ENCODE measurements around the gene LAMC1.
"Not testable (repeated sequence)": the region's sequence is repeated elsewhere in the genome, so short reads cannot be mapped to it uniquely, and the experiment has no call there.

Gene LAMC1

DNA sequence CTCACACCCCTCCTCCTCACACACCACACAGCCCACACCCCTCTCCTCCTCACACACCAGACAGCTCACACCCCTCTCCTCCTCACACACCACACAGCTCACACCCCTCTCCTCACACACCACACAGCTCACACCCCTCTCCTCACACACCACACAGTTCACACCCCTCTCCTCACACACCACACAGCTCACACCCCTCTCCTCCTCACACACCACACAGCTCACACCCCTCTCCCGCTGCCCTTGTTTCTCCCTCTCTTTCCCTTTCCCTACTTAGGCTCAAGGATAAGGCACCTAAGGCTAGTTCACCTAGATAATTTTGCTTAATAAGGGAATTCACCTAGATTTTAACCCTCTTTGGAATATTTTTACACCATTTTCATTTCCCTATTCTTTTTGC lies 126.8 kb downstream of the LAMC1 start:
- not testable (repeated sequence) for DNase-seq (ENCODE audit: low read depth)

DNA sequence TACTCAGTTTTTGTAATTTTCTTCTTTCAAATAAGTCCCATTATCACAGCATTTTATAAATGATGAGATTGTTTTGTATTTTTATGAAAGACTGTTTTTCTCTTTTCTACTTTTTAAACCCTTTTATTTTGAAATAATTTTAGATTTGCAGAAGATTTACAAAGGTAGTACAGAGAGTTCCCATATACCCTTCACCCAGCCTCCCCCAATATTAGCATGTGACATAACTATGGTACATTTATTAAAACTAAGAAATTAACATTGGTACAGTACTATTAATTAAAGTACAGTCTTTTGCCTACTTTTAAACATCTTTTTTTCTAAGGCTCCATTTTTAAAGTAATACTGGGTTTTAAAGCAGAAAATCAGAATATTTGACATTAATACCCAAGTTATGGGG lies 127.2 kb downstream of the LAMC1 start:
- no peak for DNase-seq (ENCODE audit: low read depth)

DNA sequence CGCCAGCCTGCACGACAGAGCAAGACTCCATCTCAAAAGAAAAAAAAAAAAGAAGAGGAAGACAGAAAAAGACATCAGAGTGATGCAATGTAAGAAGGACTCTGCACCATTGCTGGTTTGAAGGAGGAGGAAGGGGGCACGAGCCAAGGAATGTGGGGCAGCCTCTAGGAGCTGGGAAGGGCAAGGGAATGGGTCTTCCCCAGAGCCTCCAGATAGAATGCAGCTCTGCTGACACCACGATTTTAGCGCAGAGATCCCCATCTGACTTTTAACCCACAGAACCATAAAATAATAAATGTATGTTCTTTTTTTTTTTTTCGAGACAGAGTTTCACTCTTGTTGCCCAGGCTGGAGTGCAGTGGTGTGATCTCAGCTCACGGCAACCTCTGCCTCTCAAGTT lies 129.0 kb downstream of the LAMC1 start:
- DNase-seq (ENCODE audit: low read depth), result no peak

DNA sequence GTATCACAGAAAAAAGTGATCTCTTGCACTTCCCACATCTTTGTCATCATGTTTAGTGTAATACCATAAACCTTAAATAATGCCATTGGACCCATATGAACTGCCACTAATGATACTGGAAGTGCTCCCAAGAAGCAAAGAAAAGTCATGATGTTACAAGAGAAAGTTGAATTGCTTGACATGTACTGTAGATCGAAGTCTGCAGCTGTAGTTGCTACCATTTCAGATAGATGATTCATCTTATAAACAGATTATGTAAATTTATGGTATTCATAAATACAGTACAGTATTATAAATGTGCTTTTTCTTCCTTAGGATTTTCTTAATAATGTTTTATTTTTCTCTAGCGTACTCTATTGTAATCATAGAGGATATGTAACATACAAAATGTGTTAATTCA lies 132.7 kb downstream of the LAMC1 start:
- DNase-seq (ENCODE audit: low read depth), result no peak

DNA sequence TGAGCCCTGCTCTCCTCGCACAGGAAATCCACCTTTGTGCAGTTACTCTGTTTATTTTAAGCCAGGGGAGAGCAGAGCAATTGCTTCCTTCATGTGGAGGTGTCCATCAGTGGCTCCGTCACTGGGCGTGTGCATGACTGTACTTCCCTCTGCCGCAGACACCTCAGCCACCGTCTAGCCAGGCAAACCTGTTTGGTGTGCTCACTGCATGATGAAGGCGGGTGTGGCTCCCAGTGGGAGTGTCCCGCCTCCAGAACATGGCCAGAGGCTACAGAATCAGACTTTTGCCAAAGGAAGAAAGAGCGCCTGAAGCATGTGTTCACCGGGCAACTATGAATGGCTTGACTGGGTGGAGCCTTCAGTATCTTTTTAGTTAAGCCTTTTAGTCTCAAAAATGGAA lies 136.7 kb downstream of the LAMC1 start:
- no peak for DNase-seq (ENCODE audit: low read depth)

DNA sequence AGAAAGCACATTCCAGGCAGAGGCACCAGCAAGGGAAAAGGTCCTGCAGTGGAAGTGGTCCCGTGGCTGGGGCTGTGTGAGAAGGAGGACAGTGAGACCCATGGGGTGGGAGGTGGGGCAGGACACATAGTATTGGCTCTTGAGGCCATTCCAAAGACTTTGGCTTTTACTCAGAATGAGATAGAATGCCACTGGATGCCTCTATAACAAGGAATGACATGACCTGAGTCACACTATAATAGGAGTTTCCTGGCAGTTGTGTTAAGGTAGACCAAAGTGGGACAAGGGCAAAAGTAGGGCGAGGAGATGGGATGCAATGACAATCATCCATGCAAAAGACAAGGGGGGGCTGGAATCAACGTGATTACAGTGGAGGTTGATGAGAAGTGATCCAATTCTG lies 138.2 kb downstream of the LAMC1 start:
- no peak for DNase-seq (ENCODE audit: low read depth)

DNA sequence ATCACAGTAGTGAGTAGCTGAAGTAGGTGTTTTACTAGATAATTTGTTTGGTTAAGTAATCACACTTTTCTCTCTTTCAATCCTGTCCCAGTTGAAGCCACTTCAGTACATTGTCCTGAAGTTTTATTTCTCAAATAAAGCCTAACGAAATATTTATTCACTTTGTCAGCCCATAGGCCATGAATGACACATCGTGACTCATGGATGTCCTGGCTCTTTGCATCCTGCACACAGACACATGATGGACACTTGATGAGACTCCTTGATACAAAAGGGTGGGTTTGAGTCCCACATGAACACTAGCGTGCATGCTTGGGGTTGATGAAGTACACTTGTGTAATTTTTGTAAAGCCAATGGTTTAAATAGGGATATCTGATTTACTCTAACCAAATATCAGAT lies 140.1 kb downstream of the LAMC1 start:
- no peak for DNase-seq (ENCODE audit: low read depth)

DNA sequence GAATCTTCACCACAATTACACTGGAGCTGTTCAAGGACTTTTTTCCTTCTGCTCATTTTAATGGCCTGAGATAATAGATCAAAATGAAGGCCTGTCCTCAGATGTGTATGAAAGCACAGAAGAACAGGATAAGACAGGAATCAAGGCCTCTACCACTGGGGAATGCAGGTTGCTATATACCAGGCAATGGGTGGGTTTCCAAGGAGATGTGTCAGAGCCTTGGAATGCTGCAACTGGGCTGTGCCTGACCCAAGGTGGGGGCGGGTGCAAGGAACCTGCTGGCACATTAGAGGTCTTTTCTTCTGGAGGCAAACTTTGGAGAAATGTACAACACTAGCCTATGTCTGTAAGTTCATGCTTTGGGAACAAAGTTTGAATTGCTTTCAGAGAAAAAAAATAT lies 141.1 kb downstream of the LAMC1 start:
- DNase-seq (ENCODE audit: low read depth), result no peak

DNA sequence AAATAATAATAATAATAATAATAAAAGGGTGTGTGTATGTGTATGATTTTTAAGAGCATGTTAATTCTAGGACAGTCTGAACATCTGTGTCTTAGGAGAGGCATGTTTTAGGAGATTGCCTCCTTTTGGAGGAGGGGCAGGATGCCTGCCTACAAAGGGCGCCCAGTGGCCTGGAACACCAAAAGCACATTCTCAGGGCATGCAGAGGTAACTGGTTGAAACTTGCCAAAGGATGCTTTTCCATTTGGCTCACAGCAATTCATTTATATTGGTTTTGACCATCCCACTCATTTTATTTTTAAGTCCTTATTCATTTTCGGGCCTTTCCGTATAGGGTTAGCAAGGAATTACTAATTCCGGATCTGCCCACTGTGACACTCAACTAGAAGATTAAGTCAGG lies 141.7 kb downstream of the LAMC1 start:
- no peak for DNase-seq (ENCODE audit: low read depth)

DNA sequence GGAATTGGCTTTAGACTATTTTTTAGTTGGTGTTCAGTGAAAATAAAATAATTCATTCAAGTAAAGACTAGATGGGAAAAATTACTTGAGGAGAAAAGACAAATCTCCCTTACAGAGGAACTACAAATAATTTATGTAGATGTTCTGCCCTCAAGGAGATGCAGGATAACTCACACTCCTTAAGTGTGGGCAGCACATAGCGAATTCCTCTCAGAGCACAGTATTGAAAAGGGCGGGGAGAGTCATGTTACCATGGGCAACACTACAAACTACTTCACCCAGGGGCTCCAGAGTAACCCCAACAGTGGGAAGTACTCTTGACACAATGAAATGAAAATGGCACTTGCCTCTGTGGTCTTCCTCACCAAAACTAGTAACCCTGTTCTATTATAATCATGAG lies 142.2 kb downstream of the LAMC1 start:
- no peak for DNase-seq (ENCODE audit: low read depth)

DNA sequence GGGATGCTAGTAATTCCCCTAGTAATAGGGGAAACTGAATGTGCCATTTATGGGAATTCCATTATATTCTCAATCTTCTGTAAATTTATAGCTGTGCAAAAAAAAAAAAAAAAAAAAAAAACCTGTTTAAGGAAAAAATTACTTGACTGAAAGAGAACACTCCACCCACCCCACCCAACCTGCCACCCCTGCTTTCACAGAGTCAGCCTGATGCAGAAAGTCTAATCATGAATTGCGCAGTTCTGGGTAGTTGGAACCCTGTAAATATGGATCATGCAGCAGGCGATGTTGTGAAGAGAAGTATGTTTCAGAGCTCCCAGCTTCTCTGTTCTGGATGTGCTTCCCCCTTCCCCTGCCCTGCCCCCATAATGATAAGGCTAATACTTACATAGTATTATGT lies 143.2 kb downstream of the LAMC1 start:
- DNase-seq (ENCODE audit: low read depth), result no peak

DNA sequence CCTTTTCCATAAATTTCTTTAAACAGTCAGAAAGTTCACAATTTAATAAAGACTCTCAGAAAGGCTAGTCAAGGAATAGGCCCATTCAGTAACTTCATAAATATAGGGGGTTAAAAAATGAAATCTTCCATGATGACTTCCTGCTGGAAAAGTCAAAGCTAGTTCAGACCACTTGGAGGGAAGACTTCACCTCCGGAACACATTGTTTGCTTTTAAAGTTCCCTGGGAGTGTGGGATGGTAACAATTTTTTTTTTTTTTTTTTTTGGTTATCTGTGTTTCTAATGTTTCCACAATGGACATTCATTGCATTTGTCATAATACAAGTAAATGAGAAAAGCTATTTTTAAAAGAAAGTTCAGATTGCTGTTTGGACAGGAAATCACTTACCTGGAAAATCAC lies 144.5 kb downstream of the LAMC1 start:
- DNase-seq (ENCODE audit: low read depth), result no peak

DNA sequence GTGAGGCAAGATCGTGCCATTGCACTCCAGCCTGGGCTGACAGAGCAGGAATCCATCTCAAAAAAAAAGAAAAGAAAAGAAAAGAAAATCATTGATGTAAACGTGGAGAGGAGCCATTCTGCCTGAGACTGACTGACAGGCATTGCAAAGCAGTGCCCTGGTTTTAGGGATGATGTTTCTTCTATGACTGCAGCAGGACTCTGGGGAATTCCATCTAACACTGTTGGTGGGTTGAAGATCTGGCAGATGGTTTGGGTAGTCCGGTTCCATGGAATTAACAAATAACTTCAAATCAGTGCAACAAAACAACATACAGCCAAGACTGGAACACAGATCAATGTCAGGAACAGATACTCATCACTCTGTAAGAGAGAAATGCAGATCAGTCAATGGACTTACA lies 145.1 kb downstream of the LAMC1 start:
- no peak for DNase-seq (ENCODE audit: low read depth)

DNA sequence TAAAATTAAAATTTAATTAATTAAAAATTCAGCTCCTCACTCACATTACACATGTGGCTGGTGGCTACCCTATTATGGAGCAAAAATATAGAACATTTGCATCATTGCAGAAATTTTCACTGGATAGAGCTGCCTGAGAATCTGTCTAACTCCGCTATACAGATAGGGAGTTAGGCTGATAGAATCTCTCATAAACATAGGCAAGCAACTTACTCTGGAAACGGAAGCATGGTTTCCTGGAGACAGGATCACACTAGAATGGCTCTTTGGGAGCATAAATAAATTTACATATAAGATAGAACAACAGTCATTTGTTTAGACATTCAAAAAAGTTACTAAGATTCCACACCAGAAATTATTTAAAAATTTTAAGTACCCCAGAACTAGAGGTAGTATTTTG lies 150.6 kb downstream of the LAMC1 start:
- DNase-seq (ENCODE audit: low read depth), result no peak

DNA sequence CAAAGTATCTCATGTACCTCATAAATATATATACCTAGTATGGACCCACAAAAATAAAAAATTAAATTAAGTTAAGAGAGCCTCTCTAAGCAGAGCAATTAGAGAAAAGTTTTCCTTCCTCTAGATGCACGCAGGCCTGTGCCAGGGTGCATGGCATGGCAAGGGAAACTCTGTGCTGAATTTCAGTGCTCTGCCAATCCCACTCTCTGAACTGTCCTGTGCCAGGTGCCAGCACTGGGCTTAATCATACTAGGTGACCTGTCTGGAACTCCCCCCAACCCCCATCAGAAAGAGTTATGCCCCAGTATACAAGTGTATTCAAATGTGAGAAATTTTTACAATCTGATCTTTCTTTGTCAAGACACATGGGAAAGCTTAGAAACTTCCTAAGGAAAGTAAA lies 152.4 kb downstream of the LAMC1 start:
- no peak for DNase-seq (ENCODE audit: low read depth)

DNA sequence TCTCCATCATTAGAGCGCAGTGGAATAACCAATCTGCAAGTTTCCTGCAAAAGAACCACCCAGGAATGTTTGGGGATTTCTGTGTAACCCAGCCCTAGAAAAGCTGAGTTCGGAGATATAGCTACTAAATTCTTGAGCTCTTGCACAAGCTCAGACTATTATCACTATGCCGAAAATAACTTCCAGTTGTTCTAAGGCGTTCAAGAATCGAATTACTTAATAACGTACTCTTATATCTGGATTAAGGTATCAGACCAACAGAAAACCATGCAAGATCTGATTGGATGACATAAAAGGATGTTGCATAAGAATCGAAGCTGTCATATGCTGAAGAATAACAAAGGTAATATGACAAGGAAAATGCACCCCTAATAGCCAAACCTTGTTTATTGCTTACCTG lies 155.3 kb downstream of the LAMC1 start:
- no peak for DNase-seq (ENCODE audit: low read depth)

DNA sequence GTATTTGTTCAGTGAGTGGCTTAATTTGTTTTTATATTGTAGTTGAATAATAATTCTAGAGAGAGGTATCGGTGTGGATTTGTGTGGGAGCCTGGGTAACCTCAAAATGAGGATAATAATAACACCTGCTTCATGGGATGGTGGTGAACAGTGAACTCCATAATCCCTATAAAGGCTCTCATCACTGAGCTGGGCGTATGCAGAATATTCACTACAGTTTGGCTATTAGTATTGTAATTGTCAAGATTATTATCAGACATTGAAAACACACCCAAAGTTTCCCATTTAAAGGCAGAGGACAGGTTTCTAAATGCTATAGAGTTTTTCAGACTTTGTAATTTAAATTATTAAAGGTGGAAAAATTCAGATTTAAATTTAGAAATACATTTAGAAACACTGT lies 155.8 kb downstream of the LAMC1 start:
- no peak for DNase-seq (ENCODE audit: low read depth)

DNA sequence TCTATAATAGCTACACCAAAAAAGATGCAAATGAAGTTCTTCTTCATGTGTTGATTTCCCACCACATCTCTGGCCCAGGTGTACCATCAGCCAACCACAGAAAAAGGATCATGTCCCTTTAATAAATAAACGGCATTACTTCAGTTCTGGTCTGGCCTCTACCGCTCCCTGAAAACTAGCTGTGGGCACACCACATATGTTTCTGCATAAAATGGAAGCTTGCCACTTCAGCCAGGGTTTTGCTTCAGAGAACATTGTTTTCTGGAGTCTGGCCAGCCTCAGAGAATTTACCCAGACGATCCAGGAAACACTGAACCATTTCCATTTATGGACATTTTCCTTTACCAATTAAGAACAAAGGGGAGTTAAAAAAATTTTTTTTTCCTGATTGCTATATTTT lies 157.0 kb downstream of the LAMC1 start:
- DNase-seq (ENCODE audit: low read depth), result no peak

DNA sequence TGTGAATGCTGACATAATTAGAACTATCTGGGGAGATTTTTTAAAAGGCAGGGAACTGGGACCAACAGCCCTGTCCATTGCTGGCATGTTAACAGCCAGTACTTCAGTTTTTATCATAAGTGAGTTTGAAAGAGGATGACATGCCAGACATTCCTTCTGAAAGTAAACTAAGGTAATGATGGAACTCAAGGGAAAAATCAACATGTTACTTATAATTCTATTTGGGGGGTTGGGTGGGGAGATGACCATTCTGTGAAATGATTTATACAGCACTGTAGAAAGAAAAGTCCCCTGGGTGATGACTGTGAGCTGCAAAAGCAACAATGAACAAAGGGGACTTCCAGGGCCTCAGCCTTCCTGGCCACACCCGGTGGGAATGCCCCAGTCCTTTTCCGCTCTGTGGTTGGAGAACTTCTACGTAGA lies 157.4 kb downstream of the LAMC1 start:
- no peak for DNase-seq (ENCODE audit: low read depth)

DNA sequence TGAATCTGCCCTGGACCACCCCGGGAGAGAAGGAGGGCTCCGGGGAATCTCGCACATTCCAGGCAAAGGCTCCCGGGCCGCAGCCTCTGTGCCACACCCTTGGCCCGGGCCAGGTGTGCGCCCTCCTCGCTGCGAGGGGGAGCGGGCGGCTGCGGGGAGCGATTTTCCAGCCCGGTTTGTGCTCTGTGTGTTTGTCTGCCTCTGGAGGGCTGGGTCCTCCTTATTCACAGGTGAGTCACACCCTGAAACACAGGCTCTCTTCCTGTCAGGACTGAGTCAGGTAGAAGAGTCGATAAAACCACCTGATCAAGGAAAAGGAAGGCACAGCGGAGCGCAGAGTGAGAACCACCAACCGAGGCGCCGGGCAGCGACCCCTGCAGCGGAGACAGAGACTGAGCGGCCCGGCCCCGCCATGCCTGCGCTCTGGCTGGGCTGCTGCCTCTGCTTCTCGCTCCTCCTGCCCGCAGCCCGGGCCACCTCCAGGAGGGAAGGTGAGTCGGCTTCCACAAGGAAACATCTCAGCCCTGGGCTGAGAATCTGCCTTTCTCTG lies 162.8 kb downstream of the LAMC1 start, which contains the start of gene LAMC2:
Gene LAMC2 (plus strand): TSS at position 324 of the 550 bp plus-strand sequence. CDS start 89 bp downstream, at position 413.
- no peak for DNase-seq (ENCODE audit: low read depth)

DNA sequence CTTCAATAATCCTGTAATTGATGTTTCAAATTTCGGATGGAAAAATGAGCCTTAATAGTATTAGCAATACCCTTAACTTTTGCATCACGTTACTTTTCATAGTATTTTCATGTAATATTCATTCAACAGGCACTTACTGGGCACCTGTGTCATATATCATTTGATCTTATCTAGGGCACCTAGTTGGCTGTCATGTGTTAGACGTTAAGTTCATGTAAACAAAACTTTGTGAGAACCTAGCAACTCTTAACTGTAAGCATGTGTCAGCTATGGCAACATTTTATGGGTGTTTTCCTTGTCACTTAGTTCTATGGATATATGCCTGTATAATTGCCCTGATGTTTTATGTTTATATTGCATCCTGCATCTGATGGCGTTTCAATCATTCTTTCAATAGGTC lies 163.6 kb downstream of the LAMC1 start:
- no peak for DNase-seq (ENCODE audit: low read depth)

DNA sequence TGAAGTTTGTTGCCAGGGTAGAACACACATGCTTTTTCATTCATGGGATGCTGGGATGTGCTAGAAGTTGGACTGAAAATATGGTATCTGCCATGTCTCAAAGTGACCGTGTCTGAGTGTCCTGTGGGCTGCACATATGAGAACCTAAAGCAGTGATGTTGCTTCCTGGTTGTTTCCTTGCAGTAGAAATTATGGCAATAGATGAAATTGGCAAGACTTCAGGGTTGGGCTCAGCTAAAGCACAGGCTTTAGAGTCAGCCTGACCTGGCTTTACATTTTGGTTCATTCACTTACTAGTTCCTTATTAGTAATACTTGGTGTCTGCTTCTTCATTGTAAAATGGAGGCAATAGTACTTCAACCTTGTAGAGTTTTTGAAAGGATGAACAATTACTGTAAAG lies 165.0 kb downstream of the LAMC1 start:
- no peak for DNase-seq (ENCODE audit: low read depth)

DNA sequence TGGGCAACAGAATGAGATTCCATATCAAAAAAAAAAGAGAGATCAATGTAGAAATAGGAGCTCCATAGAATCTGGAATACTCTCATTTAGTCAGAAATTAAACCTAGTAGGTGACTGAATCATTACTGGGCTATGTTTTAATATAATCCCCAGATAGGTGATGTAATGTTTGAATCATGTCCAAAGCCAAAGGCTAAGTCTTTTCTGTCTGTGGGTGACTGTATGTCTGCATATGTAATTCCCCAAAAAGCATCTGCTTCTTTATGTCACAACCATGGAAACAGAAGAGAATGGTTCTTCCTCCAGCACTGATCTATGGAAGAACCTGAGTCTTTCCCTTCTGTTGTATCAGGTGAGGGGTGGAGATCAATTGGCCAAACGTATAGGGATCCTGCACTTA lies 168.6 kb downstream of the LAMC1 start:
- DNase-seq (ENCODE audit: low read depth), result no peak

DNA sequence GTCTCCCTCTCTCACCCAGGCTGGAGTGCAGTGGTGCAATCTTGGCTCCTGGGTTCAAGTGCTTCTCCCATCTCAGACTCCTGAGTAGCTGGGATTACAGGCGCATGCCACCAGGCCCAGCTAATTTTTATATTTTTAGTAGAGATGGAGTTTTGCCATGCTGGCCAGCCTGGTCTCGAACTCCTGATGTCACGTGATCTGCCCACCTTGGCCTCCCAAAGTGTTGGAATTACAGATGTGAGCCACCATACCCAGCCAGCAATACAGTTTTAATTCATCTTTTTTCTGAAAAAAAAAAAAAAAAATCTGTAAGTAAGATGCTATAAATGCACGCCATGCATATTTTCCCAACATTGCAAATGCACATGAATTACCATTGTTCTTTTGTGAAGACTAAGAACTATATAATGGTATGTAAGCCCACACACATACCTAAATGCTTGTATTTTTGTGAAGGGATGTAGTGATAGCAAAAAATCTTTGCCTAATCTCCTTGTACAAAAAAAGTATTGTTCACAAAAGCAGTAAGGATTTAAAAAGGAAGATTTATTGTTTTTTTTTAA lies 170.8 kb downstream of the LAMC1 start:
- DNase-seq (ENCODE audit: low read depth), result no peak

Data from stimulated activated CD8-positive, alpha-beta memory T cell treated with anti-CD3 and anti-CD28 coated beads, Interleukin-12 subunit alpha, Interleukin-12 subunit beta, amount 100 ng/mL, for 1 hour (primary cell).